GM21717 (cell line): ENCODE measurements around the gene CDC42SE2.
"Not testable (repeated sequence)": the region's sequence is repeated elsewhere in the genome, so short reads cannot be mapped to it uniquely, and the experiment has no call there.

Experiments used
- ATAC-seq: cut with Tn5 transposase; IDR thresholded peaks from one replicate; pipeline ENCODE4 v1.9.1; 2021; ENCODE audit warnings: mild to moderate bottlenecking, moderate library complexity; ENCODE audit not compliant: unreplicated experiment

Gene CDC42SE2

DNA sequence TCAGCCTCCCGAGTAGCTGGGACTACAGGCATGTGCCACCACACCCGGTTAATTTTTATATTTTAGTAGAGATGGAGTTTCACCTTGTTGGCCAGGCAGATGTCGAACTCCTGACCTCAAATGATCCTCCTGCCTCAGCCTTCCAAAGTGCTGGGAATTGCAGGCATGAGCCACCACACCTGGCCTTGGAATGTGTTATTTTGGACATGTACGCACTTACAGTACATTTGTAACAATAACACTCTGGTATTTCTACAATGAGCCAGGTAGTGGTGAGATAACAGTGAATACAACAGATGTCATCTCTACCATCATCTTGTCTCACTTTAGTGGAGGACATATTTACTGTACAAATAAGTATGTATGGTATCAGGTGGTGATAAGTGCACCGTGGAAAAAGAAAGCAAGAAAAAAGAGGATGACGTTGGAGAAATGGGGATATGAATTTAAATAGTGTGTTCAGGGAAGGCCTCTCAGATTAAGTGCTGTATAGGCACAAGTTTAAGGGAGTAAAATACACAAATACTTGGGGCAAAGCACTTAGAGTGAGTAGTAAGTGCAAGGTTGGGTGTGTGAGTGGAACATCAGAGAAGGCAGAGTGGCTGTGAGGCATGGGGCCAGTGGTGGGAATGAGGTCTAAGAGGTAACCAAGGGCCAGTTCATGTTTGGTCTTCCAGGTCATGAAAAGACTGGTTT lies 100.1 kb downstream of the CDC42SE2 start:
- ATAC-seq: no peak

DNA sequence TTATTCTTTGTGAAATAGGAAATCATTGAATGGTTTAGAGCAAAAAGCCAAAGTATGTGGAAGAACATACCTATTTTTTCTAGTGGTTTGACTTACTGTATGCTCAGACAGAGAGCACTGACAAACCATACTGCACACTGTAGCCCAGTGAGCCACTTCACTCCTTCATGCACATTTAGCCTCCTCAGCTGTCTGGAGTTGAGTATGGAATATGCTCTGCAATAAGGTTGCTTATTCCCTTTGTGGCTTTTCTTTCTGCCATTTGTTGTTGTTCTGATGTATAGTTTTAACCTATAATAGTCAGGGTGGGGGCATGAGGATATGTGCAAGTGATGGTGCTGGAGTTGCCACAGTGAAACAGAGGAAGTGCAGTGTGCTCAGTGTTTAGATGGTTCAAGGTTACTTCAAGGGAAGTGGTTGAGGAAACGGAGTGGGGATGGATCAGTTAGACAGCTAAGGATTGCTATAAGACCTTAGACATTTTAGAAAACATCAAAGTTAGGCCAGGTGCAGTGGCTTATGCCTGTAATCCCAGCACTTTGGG lies 100.7 kb downstream of the CDC42SE2 start:
- ATAC-seq: no peak

DNA sequence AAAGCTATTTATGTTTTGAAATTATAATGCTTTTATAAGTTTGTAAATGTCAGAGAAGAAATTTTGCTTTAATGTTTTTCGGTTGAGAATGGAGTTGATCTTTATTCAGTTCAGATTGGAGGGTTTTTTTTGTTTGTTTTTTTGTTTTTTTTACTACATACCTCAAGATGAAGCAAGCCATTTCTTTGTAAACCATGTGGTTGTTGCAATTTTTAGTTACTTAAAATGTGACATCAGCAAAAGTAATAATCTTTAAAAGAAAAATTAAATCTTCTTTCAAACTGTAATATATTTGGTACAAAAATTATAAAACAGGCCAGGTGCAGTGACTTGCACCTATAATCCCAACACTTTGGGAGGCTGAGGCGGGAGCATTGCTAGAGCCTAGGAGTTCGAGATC lies 102.6 kb downstream of the CDC42SE2 start:
- ATAC-seq: no peak

DNA sequence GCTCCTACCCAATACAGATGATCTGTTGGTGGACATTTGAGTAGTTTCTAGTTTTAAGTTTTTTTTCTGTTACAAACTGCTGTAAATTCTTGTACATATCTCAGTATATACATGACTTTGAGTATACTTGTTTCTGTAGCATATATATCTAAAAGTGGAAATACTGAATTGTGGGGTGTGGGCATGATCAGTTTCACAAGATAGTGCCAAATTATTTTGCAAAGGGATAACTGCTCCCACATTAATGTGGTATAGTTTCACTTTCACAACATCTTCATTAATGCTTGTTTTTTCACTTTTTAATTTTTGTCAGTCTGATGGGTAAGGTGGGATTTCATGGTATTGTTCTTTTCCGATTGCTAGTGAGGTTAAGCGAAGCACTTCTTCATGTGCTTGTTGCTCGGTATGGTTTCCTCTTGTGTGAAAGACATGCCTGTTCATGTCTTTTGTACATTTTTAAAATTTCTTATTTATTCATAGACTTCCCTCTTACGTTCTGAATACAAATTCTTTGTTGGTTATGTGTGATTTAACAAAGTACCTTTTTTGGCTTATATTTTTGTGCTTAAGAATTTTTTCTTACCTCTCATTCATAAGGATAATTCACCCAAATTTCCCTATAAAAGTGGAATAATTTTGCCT lies 103.5 kb downstream of the CDC42SE2 start:
- ATAC-seq: no peak

DNA sequence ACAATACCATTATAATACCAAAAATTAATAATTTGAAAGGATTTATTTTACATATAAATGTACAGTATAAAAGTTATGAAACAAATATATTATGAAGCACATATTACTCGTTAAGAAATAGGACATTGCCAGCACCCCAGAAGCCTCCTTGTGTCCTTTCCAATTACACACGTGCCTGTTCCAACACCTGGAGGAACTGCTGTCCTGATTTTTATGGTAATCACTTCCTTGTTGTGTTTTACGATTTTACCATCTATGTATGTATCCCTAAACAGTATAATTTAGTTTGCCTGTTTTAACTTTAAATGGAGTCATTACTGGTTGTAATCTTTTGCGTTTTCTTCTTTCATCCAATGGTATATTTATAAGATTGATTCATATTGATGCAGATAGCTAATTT lies 105.0 kb downstream of the CDC42SE2 start:
- no peak for ATAC-seq

DNA sequence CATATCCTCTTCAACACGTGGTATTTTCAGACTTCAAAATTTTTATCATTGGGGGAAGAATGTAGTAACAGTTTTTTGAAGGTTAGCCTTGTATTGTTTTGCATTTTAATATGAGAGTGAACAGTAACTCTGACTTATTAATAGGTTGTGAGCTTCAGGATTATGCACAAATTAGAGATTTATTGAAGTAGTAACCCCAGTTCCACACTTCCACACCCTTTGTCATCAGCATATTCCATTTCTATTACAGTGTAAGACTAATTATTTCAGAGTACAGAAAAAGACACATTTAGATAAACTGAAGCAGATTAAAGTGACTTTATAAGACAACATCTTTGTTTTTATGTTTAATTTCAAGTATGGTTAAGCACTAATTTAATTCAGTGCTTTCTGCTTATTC lies 105.7 kb downstream of the CDC42SE2 start:
- no peak for ATAC-seq

DNA sequence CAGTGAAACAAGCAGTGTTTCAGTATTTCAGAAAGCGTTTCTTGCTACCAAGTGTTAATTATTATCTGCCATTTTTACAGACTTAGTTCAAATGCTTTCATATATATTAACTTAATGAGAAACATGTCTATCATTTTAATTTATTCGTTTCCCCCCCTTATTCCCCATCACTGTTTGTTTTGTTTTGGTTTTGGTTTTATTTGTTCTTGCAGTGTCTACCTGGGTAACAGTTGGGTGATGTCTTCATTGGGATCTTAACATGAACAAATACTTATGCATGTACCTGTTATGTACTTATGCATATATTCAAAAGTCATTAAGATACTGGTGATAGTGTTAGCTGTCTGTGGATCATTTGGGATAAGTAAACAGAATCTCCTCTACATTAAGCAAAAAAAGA lies 108.0 kb downstream of the CDC42SE2 start:
- ATAC-seq: no peak

DNA sequence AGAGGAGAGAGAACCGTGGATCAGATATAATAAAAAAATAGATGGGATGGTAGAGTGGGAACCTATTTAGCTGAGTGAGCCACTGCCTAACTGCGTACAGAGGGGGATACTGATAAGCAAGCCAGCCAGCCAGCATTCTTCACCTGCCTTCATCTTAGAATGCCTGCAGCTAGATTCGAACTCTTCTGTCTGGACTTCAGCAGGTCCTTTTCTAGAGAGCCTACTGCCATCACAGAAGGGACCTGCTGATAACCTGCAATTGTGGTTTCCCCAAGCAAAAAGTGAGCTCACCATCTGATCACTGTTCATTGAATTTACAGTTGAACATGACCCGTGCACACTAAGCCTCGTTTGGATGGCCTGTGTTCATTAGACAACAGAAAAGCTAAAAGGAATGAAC lies 109.4 kb downstream of the CDC42SE2 start:
- no peak for ATAC-seq

DNA sequence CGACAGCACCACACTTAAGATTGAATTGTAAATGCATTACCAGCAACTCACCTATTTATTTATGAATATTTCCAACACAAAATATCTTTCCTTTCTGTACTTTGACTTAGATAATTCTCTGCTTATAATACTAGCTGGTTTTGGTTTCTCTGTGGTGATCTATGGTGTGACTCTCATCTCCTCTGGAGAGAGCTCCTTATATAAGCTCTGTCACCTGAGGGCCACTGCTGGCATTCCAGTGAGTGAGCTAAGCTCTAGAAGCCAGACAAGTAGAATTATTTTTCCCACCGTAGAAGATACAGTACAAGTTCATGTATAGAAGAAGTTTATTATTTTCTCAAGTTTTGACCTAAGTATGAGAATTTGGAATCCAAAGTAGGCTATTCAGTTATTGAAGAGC lies 111.5 kb downstream of the CDC42SE2 start:
- peak; percentile 38 for ATAC-seq

DNA sequence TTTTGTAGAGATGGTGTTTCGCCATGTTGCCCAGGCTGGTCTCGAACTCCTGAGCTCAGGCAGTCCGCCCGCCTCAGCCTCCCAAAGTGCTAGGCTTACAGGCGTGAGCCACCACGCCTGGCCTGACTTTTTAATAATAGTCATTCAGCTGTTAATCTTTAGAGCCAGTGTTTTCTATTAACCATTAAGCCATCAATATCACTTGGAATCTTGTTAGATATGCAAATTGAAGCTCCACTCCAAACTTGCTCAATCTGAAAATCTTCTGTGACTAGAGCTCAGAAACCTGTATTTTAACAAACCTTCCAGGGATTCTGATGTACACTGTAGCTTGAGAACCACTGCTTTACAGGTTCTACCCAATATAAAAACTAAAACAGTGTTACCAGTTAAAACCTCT lies 113.5 kb downstream of the CDC42SE2 start:
- ATAC-seq: no peak

DNA sequence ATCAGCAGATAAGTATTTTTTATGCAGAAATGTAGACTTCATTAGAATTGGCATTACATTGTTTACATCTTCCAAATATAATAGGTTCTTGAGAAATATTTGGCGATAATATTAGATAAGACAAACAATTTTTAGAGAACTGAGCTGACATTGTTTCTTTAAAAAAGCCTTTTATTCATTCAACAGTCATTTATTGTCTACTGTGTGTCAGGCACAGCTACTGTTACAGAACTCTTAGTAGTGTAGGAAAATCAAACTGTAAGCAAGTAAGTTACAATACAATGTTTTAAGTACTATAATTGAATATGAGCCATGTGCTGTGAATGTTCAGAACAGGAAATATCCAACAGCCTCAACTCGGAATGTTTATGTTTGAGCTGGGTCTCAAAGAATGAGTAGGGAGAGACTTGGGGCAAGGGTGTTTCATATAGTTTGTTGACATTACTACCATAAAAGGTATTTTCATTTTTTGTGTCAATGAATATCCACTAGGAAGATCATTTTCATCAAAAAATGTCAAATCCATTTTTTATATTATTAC lies 114.0 kb downstream of the CDC42SE2 start:
- ATAC-seq: no peak

DNA sequence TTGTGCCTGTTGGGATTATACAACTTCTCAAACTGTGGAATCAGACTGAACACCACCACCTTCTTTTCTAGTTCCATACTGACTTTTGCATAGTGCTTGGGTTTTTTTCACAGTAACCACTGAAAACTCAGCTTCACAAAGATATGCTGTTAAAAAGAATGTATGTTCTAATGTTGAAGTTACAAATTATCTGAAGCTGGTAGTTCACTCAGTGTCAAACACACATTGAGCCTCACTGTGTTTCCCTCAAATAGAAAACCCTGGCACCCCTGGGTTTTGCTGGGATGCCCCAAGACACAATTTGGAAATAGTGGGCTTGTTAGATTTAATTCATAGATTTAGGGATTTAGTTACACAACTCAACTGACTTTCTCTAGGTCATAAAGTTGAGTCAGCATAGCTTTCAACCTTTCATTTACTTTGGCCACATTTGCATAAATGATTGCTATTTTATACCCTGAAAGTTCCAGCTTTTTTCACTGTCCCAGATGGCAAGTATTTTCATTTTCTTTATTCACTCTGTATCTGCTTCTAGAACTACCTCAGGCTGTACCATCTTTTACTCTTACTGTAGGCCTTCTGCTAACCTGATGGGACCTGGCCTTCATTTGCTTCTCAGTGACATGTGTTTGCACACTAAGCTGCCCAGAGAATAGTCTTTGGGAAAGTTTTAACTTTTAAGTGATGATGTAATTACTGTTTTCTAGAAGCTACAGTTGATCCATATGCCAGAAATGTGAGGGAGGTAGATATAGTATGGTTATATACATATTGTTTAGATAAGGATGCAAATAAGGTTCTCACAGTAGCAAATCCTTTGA lies 115.1 kb downstream of the CDC42SE2 start:
- peak; percentile 34 for ATAC-seq

DNA sequence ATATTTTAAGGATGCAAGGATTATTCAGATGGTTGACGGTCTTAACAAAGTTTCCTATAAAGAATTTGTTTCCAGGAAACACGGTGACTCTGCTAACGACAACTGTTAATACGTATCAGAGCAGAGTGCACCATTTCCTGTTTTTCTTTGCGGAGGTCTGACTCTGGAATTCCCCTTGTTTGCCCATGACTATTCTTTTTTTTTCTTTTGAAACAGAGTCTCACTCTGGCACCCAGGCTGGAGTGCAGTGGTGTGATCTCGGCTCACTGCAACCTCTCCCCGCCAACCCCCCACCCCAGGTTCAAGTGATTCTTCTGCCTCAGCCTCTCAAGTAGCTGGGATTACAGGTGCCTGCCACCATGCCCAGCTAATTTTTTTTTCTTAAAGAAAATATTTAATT lies 115.9 kb downstream of the CDC42SE2 start:
- peak; percentile 41 for ATAC-seq

DNA sequence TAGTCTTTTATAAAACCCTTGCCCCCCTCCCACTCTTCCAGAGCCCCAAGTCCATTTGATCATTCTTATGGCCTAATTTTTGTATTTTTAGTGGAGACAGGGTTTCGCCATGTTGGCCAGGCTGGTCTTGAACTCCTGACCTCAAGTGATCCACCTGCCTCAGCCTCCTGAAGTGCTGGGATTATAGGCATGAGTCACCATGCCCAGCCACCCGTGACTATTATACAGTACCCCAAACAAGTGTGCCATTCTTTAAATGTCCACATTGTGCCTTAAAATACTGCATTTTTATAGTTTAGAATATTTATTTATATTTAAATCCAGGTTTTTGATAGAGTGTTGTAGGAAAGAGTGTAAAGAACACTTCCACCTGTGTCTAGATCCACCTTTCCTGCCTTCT lies 116.4 kb downstream of the CDC42SE2 start:
- not testable (repeated sequence) for ATAC-seq

DNA sequence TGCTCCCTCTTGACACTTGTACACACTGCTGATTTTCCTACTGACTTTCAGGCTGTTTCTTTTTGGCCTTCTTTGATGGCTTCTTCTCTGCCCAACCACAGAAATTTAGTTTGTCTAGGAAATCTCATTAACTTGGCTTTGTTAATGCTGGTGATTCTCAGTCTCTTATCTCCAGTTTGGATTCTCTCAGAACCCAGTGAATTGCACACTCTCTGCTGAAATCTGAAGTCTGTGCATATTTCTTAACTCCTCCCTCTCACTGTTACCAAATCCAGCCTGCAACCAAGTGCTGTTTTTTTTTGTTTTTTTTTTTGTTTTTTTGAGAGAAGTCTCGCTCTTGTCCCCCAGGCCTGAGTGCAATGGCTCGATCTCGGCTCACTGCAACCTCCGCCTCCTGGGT lies 117.2 kb downstream of the CDC42SE2 start:
- ATAC-seq: no peak

DNA sequence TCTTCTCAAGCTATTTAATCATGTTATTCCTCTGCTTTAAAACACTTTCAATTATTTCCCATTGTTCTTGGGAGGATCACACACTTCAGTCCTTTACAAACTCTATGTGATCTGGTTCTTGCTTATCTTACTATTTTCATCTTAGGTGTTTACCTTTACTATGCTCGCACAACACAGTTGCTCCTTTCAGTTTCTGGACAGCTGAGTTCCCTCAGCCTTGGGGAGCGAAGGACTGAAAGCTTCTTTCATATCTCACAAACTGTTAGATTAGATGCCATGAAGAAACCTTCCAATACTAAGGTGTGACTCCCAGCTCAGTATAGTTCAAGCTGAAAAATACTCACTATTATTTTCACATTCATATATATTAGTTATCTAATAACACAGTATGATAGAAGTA lies 117.9 kb downstream of the CDC42SE2 start:
- peak; percentile 65 for ATAC-seq

DNA sequence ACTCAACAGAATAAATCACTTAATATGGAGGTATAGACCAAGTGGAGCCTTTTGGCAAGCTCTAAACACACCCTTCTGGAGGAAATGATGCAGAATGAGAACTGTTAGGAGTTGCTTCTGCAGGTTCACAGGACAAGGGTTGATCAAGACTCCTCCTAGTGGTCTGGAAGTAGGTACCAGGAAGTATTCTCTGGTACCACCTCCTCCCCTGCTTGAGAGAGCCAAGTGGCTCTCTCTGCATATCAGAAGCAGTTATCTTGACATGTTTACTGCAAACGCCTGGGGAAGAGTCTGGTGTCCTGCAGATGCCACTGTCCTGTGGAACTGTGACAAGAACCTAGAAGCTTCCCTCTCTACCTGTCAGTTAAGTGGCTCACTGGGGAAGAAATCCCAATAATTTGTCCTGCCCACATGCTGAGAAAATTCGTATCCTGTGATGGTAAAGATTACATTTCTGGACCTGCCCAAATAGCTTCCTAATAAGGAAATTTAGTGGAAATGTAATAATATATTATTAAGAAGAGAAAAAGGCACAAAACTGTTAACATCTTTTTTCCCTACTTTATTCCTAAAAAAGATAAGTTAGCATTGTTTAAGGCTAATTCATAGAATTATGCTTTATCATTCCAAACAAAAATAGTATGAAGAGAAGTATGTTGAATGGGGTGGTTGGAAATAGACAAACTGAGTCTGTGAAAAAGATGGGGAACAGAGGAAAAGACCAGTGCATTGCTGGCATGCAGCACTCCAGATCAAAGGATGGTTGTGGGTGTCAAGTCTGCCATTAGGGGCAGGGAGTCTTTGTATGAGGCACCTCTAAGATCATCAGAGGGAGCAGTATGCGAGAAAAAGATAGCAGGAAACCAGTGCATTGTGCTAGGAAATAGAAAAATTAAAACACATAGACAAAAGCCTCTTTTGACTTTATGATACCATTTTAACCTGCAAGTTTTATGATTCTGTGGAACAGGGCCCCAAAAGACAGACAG lies 118.8 kb downstream of the CDC42SE2 start:
- ATAC-seq: peak; percentile 55

DNA sequence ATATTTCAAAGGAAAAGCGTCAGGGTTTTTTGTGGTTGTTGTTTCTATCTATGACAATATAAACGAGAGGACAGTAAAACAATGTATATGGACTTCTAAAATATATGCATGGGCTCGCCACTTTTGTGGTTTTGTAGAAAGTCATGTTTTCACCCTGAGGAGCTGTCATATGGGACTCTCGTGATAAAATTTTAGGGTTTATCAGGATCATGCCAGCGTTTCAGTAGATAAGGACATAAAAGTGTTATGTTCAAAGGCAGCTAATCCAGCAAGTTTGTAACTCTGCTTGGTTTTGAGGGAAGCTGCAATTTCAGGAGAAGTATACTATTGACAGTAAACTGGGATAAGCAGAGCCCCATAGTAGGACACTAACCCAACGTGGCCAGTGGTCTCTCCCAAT lies 120.3 kb downstream of the CDC42SE2 start:
- ATAC-seq: no peak

DNA sequence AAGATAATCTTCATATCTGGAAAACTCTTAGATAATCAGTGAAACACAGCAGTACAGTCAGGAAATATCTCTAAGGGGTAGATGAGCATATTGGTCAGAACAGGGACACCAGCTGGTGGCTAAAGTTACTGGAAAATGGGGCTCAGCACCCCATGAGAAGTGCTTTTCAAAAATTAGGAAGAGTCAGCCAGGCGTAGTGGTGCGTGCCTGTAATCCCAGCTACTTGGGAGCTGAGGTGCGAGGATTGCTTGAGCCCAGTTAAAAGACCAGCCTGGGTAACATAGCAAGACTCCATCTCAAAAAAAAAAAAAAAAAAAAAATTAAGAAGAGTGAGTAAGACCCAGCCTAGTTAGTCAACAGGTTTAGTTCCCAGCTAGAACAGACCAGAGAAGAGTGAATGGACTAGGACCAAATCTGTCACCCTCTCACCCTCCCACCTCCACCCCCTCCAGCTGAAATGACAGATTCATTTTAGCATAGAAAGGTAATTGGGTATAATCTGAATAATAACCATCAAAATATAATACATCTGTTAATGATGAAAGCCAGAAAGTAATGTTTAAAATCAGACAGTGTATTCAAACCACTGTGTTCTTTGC lies 120.9 kb downstream of the CDC42SE2 start:
- no peak for ATAC-seq

DNA sequence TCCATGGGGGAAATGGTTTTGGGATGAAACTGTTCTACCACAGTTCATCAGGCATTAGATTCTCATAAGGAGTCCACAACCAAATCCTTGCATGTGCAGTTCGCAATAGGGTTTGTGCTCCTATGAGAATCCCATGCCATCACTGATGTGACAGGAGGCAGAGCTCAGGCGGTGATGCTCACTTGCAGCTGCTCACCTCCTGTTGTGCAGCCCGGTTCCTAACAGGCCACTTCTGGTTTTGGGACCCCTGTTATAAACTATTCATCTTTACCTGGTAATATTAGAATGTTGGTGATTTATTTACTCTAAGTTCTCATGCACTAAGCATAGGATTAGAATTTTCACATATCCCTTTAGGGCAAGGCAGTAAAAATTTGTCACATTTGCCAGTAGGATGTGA lies 122.3 kb downstream of the CDC42SE2 start:
- ATAC-seq: no peak
